ENCODE results near the gene CCND1. TPM values are rescaled to one million over a fixed set of nuclear protein-coding genes. Genes with fewer than 3 reads are reported as not detected.

The CCND1 gene
- total RNA-seq, 1 experiment from 2014 or later, result 106 TPM

GRCh38 chr11:69644962-69645675, 4.2 kb downstream of the CCND1 start:
- ChIA-PET CTCF (interaction anchor here (0.6 to 4.4 kb wide), 11 partner anchors 8 to 754 kb away, joined by 3 to 87 read pairs (median 3); no protein-coding TSS in a partner anchor), POLR2A (interaction anchor here (1.0 to 1.4 kb wide), 4 partner anchors 10 to 542 kb away, joined by 3 to 6 read pairs (median 4); no protein-coding TSS in a partner anchor)
- no TSS peak for BruUV-seq (replicated peaks)
- Mint-ChIP-seq H3K4me3 (ENCODE audit: unreplicated experiment) (no peak overlapping the region), H3K36me3 (ENCODE audit: insufficient read depth, unreplicated experiment) (peaks cover 62% of the 10 kb centered on the region), H3K9me3 (ENCODE audit: unreplicated experiment) (no peaks in the 10 kb centered on the region), H3K27me3 (ENCODE audit: insufficient read depth, unreplicated experiment) (no peaks in the 10 kb centered on the region), H3K27ac (ENCODE audit: low read depth, unreplicated experiment) (no peak overlapping the region), H3K4me1 (ENCODE audit: insufficient read depth, unreplicated experiment) (peaks cover 8% of the 10 kb centered on the region)
- intact Hi-C loops (cut with micrococcal nuclease), result loop anchor here (5.0 kb wide), 1 partner anchor 1388 kb away; no protein-coding TSS in a partner anchor
- no peak for TF ChIP-seq CTCF (IDR thresholded peaks at IDR 0.05; ENCODE audit: unreplicated experiment)
- DNase-seq (ENCODE audit: unreplicated experiment), result no peak

GRCh38 chr11:69645801-69646492, 5.0 kb downstream of the CCND1 start:
- H3K36me3 Mint-ChIP-seq (ENCODE audit: insufficient read depth, unreplicated experiment), result peaks cover 64% of the 10 kb centered on the region

GRCh38 chr11:69646493-69647389, 5.8 kb downstream of the CCND1 start:
- DNase-seq (ENCODE audit: unreplicated experiment), result no peak
- BruUV-seq (replicated peaks), result no TSS peak
- Mint-ChIP-seq H3K9me3 (ENCODE audit: unreplicated experiment) (no peaks in the 10 kb centered on the region), H3K4me3 (ENCODE audit: unreplicated experiment) (no peak overlapping the region), H3K36me3 (ENCODE audit: insufficient read depth, unreplicated experiment) (peaks cover 67% of the 10 kb centered on the region), H3K27ac (ENCODE audit: low read depth, unreplicated experiment) (no peak overlapping the region), H3K27me3 (ENCODE audit: insufficient read depth, unreplicated experiment) (no peaks in the 10 kb centered on the region), H3K4me1 (ENCODE audit: insufficient read depth, unreplicated experiment) (peaks cover 8% of the 10 kb centered on the region)
- POLR2A ChIA-PET, result interaction anchor here (0.8 to 1.3 kb wide), 2 partner anchors 24 to 541 kb away, joined by 3 to 6 read pairs; no protein-coding TSS in a partner anchor
- no peak for TF ChIP-seq CTCF (IDR thresholded peaks at IDR 0.05; ENCODE audit: unreplicated experiment)
- CTCF ChIA-PET, result no interaction called here
- intact Hi-C loops (cut with micrococcal nuclease), result no loop called here

More at GRCh38 chr11:69645801-69646492, 5.0 kb downstream of the CCND1 start:
- Mint-ChIP-seq H3K27ac (ENCODE audit: low read depth, unreplicated experiment) (no peak overlapping the region), H3K9me3 (ENCODE audit: unreplicated experiment) (no peaks in the 10 kb centered on the region), H3K4me1 (ENCODE audit: insufficient read depth, unreplicated experiment) (peaks cover 8% of the 10 kb centered on the region), H3K4me3 (ENCODE audit: unreplicated experiment) (no peak overlapping the region), H3K27me3 (ENCODE audit: insufficient read depth, unreplicated experiment) (no peaks in the 10 kb centered on the region)
- ChIA-PET POLR2A (interaction anchor here (0.8 to 1.3 kb wide), 2 partner anchors 25 to 541 kb away, joined by 3 to 6 read pairs; no protein-coding TSS in a partner anchor), CTCF (interaction anchor here (0.6 to 4.4 kb wide), 5 partner anchors 9 to 546 kb away, joined by 3 to 87 read pairs (median 23); no protein-coding TSS in a partner anchor)
- TF ChIP-seq CTCF (IDR thresholded peaks at IDR 0.05; ENCODE audit: unreplicated experiment), result no peak
- BruUV-seq (replicated peaks), result no TSS peak
- DNase-seq (ENCODE audit: unreplicated experiment), result no peak
- intact Hi-C loops (cut with micrococcal nuclease), result no loop called here
